HCT116 (cell line): ENCODE results near the gene DDAH1. TPM values are rescaled to one million over a fixed set of nuclear protein-coding genes. Genes with fewer than 3 reads are reported as not detected.
A peak's percentile ranks its signal among the peaks of the same experiment; 100 is the strongest.

Experiments
- ATAC-seq: fragments of 200-7000 bp; cut with Tn5 transposase; 2 replicates; pipeline ENCODE4 v1.9.1; 2020; ENCODE audit warnings: mild to moderate bottlenecking, moderate library complexity
- BruUV-seq: library from RNA; stranded (reverse); fragments of 400-500 nt; replicated peaks from 2 replicates; lab custom pipeline; 2021; lab: Mats Ljungman, UMichigan
- CTCF ChIA-PET: fragments of 300-600 bp; sonication (Branson Sonifier 250); formaldehyde crosslinking; loops from one replicate; lab custom pipeline; 2021; ENCODE audit warnings: antibody characterized with exemption; lab: Charles Lee
- POLR2A ChIA-PET: fragments of 300-600, 350-600 bp; sonication (Branson Sonifier 250); formaldehyde crosslinking; loops from one replicate; lab custom pipeline; 2021; ENCODE audit warnings: antibody characterized with exemption; lab: Charles Lee
- RAD21 ChIA-PET, 2 experiments: fragments of 300-600 bp; sonication (Branson Sonifier 250); formaldehyde crosslinking; loops; one replicate each; lab custom pipeline; 2023; ENCODE audit warnings: low total read pairs in 2 of 2; ENCODE audit not compliant: uncharacterized antibody in 2 of 2, unreplicated experiment in 2 of 2, low non-redundant PET in 1 of 2; lab: Charles Lee
- DNase-seq: peaks from one replicate; pipeline ENCODE4 v3.0.0-alpha.2; 2010; ENCODE audit warnings: low read depth, low spot score
- H2AFZ ChIP-seq: fragments of 200-600 bp; shearing (Covaris generic), sonication (generic); 2 replicates; pipeline ENCODE4 v1.6.1; 2017; ENCODE audit warnings: low read depth, mixed run types, mixed read lengths, antibody characterized with exemption, low read length; ENCODE audit not compliant: poor library complexity, severe bottlenecking
- H3K27ac ChIP-seq: 2 replicates; pipeline ENCODE4 v1.5.1; 2012; ENCODE audit warnings: low read depth, low read length
- H3K27me3 ChIP-seq: fragments of 200-600 bp; sonication (generic); 2 replicates; pipeline ENCODE4 v1.6.1; 2016; ENCODE audit warnings: mixed run types, low read length, mixed read lengths; ENCODE audit not compliant: insufficient read depth
- H3K36me3 ChIP-seq, 2 experiments: fragments of 200-500 bp in 1 of 2; fragments of 200-600 bp in 1 of 2; sonication (Bioruptor generic) in 1 of 2; sonication (generic) in 1 of 2; 2 replicates each; pipeline versions ENCODE4 v1.5.1 to v1.6.1; 2014 to 2016; ENCODE audit warnings: low read length in 2 of 2, inconsistent platforms in 1 of 2, mixed read lengths in 1 of 2, mixed run types in 1 of 2; ENCODE audit not compliant: insufficient read depth in 2 of 2, control insufficient read depth in 1 of 2
- H3K4me1 ChIP-seq, 2 experiments: fragments of 200-600 bp in 1 of 2; sonication (generic) in 1 of 2; 2 replicates each; pipeline versions ENCODE4 v1.5.1 to v1.6.1; 2012 to 2017; ENCODE audit warnings: low read length in 2 of 2, inconsistent platforms in 1 of 2, mild to moderate bottlenecking in 1 of 2, mixed read lengths in 1 of 2, mixed run types in 1 of 2, moderate library complexity in 1 of 2; ENCODE audit not compliant: insufficient read depth in 2 of 2, control insufficient read depth in 1 of 2
- H3K4me2 ChIP-seq: fragments of 200-600 bp; sonication (generic); 2 replicates; pipeline ENCODE4 v1.6.1; 2017; ENCODE audit warnings: mixed run types, low read length, mixed read lengths
- H3K4me3 ChIP-seq, 2 experiments: fragments of 200-600 bp in 1 of 2; sonication (generic) in 1 of 2; replicated peaks in 1 of 2; 2 replicates each; pipeline ENCODE4 v1.5.1; 2011 to 2016; ENCODE audit warnings: low read length in 2 of 2, control low read depth in 1 of 2, low read depth in 1 of 2, mild to moderate bottlenecking in 1 of 2, mixed read lengths in 1 of 2, mixed run types in 1 of 2
- H3K79me2 ChIP-seq: fragments of 200-600 bp; sonication (generic); 2 replicates; pipeline ENCODE4 v1.6.1; 2017; ENCODE audit warnings: mild to moderate bottlenecking, mixed run types, low read length, moderate library complexity, mixed read lengths; ENCODE audit not compliant: insufficient read depth
- H3K9ac ChIP-seq: fragments of 200-600 bp; sonication (generic); 2 replicates; pipeline ENCODE4 v1.6.1; 2016; ENCODE audit warnings: low read length, mixed read lengths
- H3K9me2 ChIP-seq: fragments of 200-600 bp; sonication (generic), shearing (Covaris generic); 2 replicates; pipeline ENCODE4 v1.6.1; 2017; ENCODE audit warnings: mixed run types, mild to moderate bottlenecking, moderate library complexity; ENCODE audit not compliant: insufficient read depth
- H3K9me3 ChIP-seq, 2 experiments: fragments of 200-500 bp in 1 of 2; fragments of 200-600 bp in 1 of 2; sonication (Bioruptor generic) in 1 of 2; sonication (generic) in 1 of 2; 2 replicates each; pipeline ENCODE4 v1.6.1; 2014 to 2017; ENCODE audit warnings: low read length in 2 of 2, mixed read lengths in 2 of 2, inconsistent platforms in 1 of 2, low read depth in 1 of 2, mild to moderate bottlenecking in 1 of 2, mixed run types in 1 of 2, moderate library complexity in 1 of 2; ENCODE audit not compliant: control insufficient read depth in 1 of 2, insufficient read depth in 1 of 2
- H4K20me1 ChIP-seq: fragments of 200-600 bp; sonication (generic), shearing (Covaris generic); 2 replicates; pipeline ENCODE4 v1.6.1; 2017; ENCODE audit warnings: mixed run types, mild to moderate bottlenecking, moderate library complexity; ENCODE audit not compliant: insufficient read depth
- CTCF ChIP-seq, 3 experiments: fragments of 200-600 bp in 1 of 3; sonication (generic) in 1 of 3; IDR thresholded peaks in 2 of 3; conservative IDR thresholded peaks in 1 of 3; 2 replicates each; pipeline ENCODE4 v1.5.1; 2012 to 2017; ENCODE audit warnings: low read depth in 2 of 3, low read length in 2 of 3, antibody characterized with exemption in 1 of 3, borderline replicate concordance in 1 of 3, control low read depth in 1 of 3, mild to moderate bottlenecking in 1 of 3, mixed read lengths in 1 of 3, mixed run types in 1 of 3, moderate library complexity in 1 of 3; ENCODE audit not compliant: insufficient read depth in 1 of 3
- EGR1 ChIP-seq: IDR thresholded peaks from 2 replicates; pipeline ENCODE4 v1.6.1; 2012; ENCODE audit warnings: low read depth
- EZH2phosphoT487 ChIP-seq: fragments of 200-600 bp; IDR thresholded peaks from 2 replicates; pipeline ENCODE4 v1.6.1; 2018; ENCODE audit warnings: antibody characterized with exemption, borderline replicate concordance
- FOSL1 ChIP-seq: IDR thresholded peaks from 2 replicates; pipeline ENCODE4 v1.6.1; 2012; ENCODE audit warnings: low read depth
- POLR2A ChIP-seq: IDR thresholded peaks from 2 replicates; pipeline ENCODE4 v1.7.0; 2011; ENCODE audit warnings: borderline replicate concordance; ENCODE audit not compliant: insufficient read depth, insufficient read length; ENCODE audit errors: extremely low read depth
- SP1 ChIP-seq: IDR thresholded peaks from 2 replicates; pipeline ENCODE4 v1.6.1; 2012; ENCODE audit warnings: low read depth
- TCF7L2 ChIP-seq: IDR thresholded peaks from 2 replicates; pipeline ENCODE4 v1.7.0; 2011; ENCODE audit warnings: borderline replicate concordance, inconsistent platforms; ENCODE audit not compliant: insufficient read depth, insufficient read length; ENCODE audit errors: extremely low read depth
- intact Hi-C: fragments of 100-400 bp; cut with micrococcal nuclease; formaldehyde crosslinking; loops from 2 replicates; pipeline ENCODE4 v1.10.0; 2022
- total RNA-seq: library from RNA; stranded (reverse); gene quantifications from one replicate; pipeline ENCODE4 v1.2.1, GENCODE V29; 2021; ENCODE audit not compliant: unreplicated experiment
- TF ChIP-seq, protein P1 (sequence below): IDR thresholded peaks from 2 replicates; pipeline ENCODE4 v1.6.1; 2012

The DDAH1 gene
- total RNA-seq, 1 experiment from 2014 or later, result 16.6 TPM

GRCh38 chr1:85327759-85328158 lies 137.2 kb downstream of the DDAH1 start:
- BruUV-seq, result no TSS peak
- CTCF ChIA-PET, result no interaction called here

More at GRCh38 chr1:85327759-85328158, 137.2 kb downstream of the DDAH1 start:
- no peaks in the 10 kb centered on the region for H3K27me3 ChIP-seq
- intact Hi-C loops, result no loop called here
- no peak overlapping the region for H3K9ac ChIP-seq
- H3K4me3 ChIP-seq, result no peak overlapping the region
- H3K79me2 ChIP-seq, result no peaks in the 10 kb centered on the region
- no peaks in the 10 kb centered on the region; the same call in 1 of the 2 replicates for H3K9me2 ChIP-seq
- H3K4me2 ChIP-seq, result peak overlapping the region; percentile 64
- H2AFZ ChIP-seq, result no peak overlapping the region
- no peaks in the 10 kb centered on the region for H4K20me1 ChIP-seq
- ChIA-PET POLR2A (interaction anchor here (1.4 kb wide), 1 partner anchor 253 kb away, joined by 3 read pairs; no protein-coding TSS in a partner anchor), RAD21 (no interaction called here)
- no peak overlapping the region for H3K27ac ChIP-seq
- peaks cover 57 to 62% of the 10 kb centered on the region in 2 experiments for H3K4me1 ChIP-seq
- H3K36me3 ChIP-seq, result no peaks in the 10 kb centered on the region
- TF ChIP-seq, protein P1, sequence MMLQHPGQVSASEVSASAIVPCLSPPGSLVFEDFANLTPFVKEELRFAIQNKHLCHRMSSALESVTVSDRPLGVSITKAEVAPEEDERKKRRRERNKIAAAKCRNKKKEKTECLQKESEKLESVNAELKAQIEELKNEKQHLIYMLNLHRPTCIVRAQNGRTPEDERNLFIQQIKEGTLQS, result no peak
- no peak for TF ChIP-seq EGR1
- no peak for TF ChIP-seq SP1
- TF ChIP-seq EZH2phosphoT487, result no peak
- TF ChIP-seq POLR2A, result no peak
- TF ChIP-seq CTCF (IDR thresholded peaks at IDR 0.05 in 2 of 3, conservative IDR thresholded peaks at IDR 0.05 in 1 of 3; ENCODE audit: borderline replicate concordance in 1 of 3, insufficient read depth in 1 of 3, low read depth in 2 of 3, low read length in 2 of 3), result no peak
- no peak for TF ChIP-seq TCF7L2
- no peak for TF ChIP-seq FOSL1
- no peak for DNase-seq
- ATAC-seq, result no peak
- H3K9me3 ChIP-seq, result no peaks in the 10 kb centered on the region
